Skin epidermis (tissue), 12 donors: Measurements from ENCODE around the gene CHERP.
"Not testable (repeated sequence)": the region's sequence is repeated elsewhere in the genome, so short reads cannot be mapped to it uniquely, and the experiment has no call there.

Source experiments
- H3K27ac ChIP-seq, 21 experiments: fragments of 200-600 bp; sonication (generic) in 11 of 21; one replicate each; pipeline ENCODE4 v1.5.0; 2020; ENCODE audit warnings: mild to moderate bottlenecking in 3 of 21, inconsistent platforms in 2 of 21, moderate library complexity in 2 of 21
- H3K4me3 ChIP-seq, 7 experiments: fragments of 200-600 bp; sonication (generic) in 2 of 7; one replicate each; pipeline ENCODE4 v1.5.0; 2020; ENCODE audit warnings: inconsistent platforms in 2 of 7, mild to moderate bottlenecking in 2 of 7, moderate library complexity in 1 of 7

CHERP gene

GRCh38 chr19:16524991-16525734 is 17.1 kb downstream of the CHERP start:
- no peak overlapping the region for H3K4me3 ChIP-seq
- no peak overlapping the region for H3K27ac ChIP-seq

GRCh38 chr19:16522559-16523377 is 19.5 kb downstream of the CHERP start:
- H3K27ac ChIP-seq, result no peak overlapping the region

GRCh38 chr19:16521715-16522289 is 20.4 kb downstream of the CHERP start:
- no peak overlapping the region for H3K4me3 ChIP-seq
- H3K27ac ChIP-seq, result no peak overlapping the region

More at GRCh38 chr19:16522559-16523377, 19.5 kb downstream of the CHERP start:
- H3K4me3 ChIP-seq, result no peak overlapping the region

- H3K27ac ChIP-seq, result no peak overlapping the region
- H3K4me3 ChIP-seq, result no peak overlapping the region
These were observed 21.1 kb downstream of the CHERP start for GRCh38 chr19:16520986-16521624.

GRCh38 chr19:16520074-16520973 is 21.9 kb downstream of the CHERP start:
- Histone ChIP-seq H3K27ac (no peak overlapping the region), H3K4me3 (no peak overlapping the region)

GRCh38 chr19:16519230-16519687 is 23.0 kb downstream of the CHERP start:
- no peak overlapping the region for H3K27ac ChIP-seq
- no peak overlapping the region for H3K4me3 ChIP-seq

GRCh38 chr19:16518483-16519229 is 23.6 kb downstream of the CHERP start:
- Histone ChIP-seq H3K27ac (no peak overlapping the region), H3K4me3 (no peak overlapping the region)

GRCh38 chr19:16518061-16518460 is 24.2 kb downstream of the CHERP start:
- H3K27ac ChIP-seq, result no peak overlapping the region
- no peak overlapping the region for H3K4me3 ChIP-seq

- H3K4me3 ChIP-seq, result no peak overlapping the region
- H3K27ac ChIP-seq, result peak overlapping the region in 1 of 21 experiments; percentile 9
These were observed 25.2 kb downstream of the CHERP start for GRCh38 chr19:16516923-16517610.

- H3K27ac ChIP-seq, result peak overlapping the region in 1 of 21 experiments; percentile 9
- H3K4me3 ChIP-seq, result no peak overlapping the region
These were observed 25.9 kb downstream of the CHERP start for GRCh38 chr19:16516381-16516780.

- Histone ChIP-seq H3K4me3 (no peak overlapping the region), H3K27ac (no peak overlapping the region)
These were observed 27.7 kb downstream of the CHERP start for GRCh38 chr19:16514383-16515019.

- H3K4me3 ChIP-seq, H3K27ac ChIP-seq: not testable (repeated sequence)
These were observed 29.6 kb downstream of the CHERP start for GRCh38 chr19:16512611-16513010.

GRCh38 chr19:16509141-16510061 is 32.8 kb downstream of the CHERP start:
- Histone ChIP-seq H3K27ac (peak overlapping the region in 5 of 21 experiments; percentile 15 to 57 (median 26)), H3K4me3 (no peak overlapping the region)

- Histone ChIP-seq H3K27ac (no peak overlapping the region), H3K4me3 (no peak overlapping the region)
These were observed 33.7 kb downstream of the CHERP start for GRCh38 chr19:16508546-16508945.

GRCh38 chr19:16506961-16507360 is 35.3 kb downstream of the CHERP start:
- no peak overlapping the region for H3K4me3 ChIP-seq
- no peak overlapping the region for H3K27ac ChIP-seq

- H3K4me3 ChIP-seq, H3K27ac ChIP-seq: not testable (repeated sequence)
These were observed 36.1 kb downstream of the CHERP start for GRCh38 chr19:16506161-16506560.
